ENCODE data around the gene FKBP14. TPM values are rescaled to one million over a fixed set of nuclear protein-coding genes. Genes with fewer than 3 reads are reported as not detected.
A peak's percentile ranks its signal among the peaks of the same experiment; 100 is the strongest.

The FKBP14 gene
- polyA plus RNA-seq, 2 of the 4 experiments (the other 2 are of a cell fraction), result 10.6 to 22.8 TPM

DNA sequence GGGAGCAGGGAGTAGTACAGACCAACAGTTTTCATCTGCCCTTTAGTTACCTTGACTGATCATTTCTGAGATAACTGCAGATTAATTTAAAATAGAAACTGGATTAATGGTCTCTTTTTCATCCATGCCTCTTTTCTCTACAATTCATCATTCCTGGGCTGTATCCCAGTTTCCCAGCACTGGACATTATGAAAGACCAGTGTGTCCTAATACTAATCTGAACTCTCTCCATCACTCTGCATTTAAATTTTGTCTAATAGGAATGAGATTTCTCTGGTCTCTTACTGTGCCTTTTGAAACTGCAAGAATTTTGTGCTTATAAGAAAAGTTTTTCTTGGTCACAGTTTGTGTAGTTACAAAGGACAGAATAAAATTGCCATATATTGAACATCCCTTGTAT is 14.4 kb upstream of the FKBP14 start:
- ChIA-PET CTCF (interaction anchor here (1.4 to 2.2 kb wide), 3 partner anchors 12 to 34 kb away, joined by 5 to 10 read pairs (median 8); no protein-coding TSS in a partner anchor), POLR2A (interaction anchor here (1.1 kb wide), 1 partner anchor 13 kb away, joined by 4 read pairs; the partner anchor contains the start of gene PLEKHA8)
- Histone ChIP-seq H3K4me1 (no peaks in the 10 kb centered on the region), H3K9me3 (no peaks in the 10 kb centered on the region), H3K4me3 (no peak overlapping the region), H3K4me2 (no peak overlapping the region), H3K27ac (no peak overlapping the region)
- ATAC-seq (no peak), DNase-seq (ENCODE audit: low read depth in 1 of 2, low spot score in 1 of 2) (no peak), FAIRE-seq (no peak)
- TF ChIP-seq RAD21 (conservative IDR thresholded peaks at IDR 0.05 in 1 of 2, IDR thresholded peaks at IDR 0.05 in 1 of 2) (no peak), ESRRA (IDR thresholded peaks at IDR 0.05; ENCODE audit: borderline replicate concordance, low read length) (no peak), CHD2 (IDR thresholded peaks at IDR 0.05; ENCODE audit: low read length, partially characterized antibody) (no peak), EHMT2 (IDR thresholded peaks at IDR 0.05; ENCODE audit: low read depth) (no peak), ZC3H11A (IDR thresholded peaks at IDR 0.05) (no peak), RFX5 (IDR thresholded peaks at IDR 0.05) (no peak), KDM1A (IDR thresholded peaks at IDR 0.05; ENCODE audit: low read depth) (no peak), SREBF2 (IDR thresholded peaks at IDR 0.05) (no peak), EP300 (IDR thresholded peaks at IDR 0.05) (no peak), MYC (IDR thresholded peaks at IDR 0.05; ENCODE audit: borderline replicate concordance, low read length) (no peak), HOXA7 (CRISPR knock-in tag; IDR thresholded peaks at IDR 0.05) (no peak), SMC3 (IDR thresholded peaks at IDR 0.05) (no peak), RNF2 (IDR thresholded peaks at IDR 0.05; ENCODE audit: borderline replicate concordance, low read depth) (no peak), NFE2L2 (conservative IDR thresholded peaks at IDR 0.05; ENCODE audit: low read length) (no peak), RCOR1 (IDR thresholded peaks at IDR 0.05; ENCODE audit: low read depth, low read length) (no peak)
- TF ChIP-seq, protein P1, sequence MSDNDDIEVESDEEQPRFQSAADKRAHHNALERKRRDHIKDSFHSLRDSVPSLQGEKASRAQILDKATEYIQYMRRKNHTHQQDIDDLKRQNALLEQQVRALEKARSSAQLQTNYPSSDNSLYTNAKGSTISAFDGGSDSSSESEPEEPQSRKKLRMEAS (IDR thresholded peaks at IDR 0.05), result no peak
- TF ChIP-seq, protein P2, sequence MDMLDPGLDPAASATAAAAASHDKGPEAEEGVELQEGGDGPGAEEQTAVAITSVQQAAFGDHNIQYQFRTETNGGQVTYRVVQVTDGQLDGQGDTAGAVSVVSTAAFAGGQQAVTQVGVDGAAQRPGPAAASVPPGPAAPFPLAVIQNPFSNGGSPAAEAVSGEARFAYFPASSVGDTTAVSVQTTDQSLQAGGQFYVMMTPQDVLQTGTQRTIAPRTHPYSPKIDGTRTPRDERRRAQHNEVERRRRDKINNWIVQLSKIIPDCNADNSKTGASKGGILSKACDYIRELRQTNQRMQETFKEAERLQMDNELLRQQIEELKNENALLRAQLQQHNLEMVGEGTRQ (IDR thresholded peaks at IDR 0.05), result no peak
- TF ChIP-seq, protein P3, sequence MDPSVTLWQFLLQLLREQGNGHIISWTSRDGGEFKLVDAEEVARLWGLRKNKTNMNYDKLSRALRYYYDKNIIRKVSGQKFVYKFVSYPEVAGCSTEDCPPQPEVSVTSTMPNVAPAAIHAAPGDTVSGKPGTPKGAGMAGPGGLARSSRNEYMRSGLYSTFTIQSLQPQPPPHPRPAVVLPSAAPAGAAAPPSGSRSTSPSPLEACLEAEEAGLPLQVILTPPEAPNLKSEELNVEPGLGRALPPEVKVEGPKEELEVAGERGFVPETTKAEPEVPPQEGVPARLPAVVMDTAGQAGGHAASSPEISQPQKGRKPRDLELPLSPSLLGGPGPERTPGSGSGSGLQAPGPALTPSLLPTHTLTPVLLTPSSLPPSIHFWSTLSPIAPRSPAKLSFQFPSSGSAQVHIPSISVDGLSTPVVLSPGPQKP (IDR thresholded peaks at IDR 0.05; ENCODE audit: low read depth, low read length), result no peak
- TF ChIP-seq, protein P4, sequence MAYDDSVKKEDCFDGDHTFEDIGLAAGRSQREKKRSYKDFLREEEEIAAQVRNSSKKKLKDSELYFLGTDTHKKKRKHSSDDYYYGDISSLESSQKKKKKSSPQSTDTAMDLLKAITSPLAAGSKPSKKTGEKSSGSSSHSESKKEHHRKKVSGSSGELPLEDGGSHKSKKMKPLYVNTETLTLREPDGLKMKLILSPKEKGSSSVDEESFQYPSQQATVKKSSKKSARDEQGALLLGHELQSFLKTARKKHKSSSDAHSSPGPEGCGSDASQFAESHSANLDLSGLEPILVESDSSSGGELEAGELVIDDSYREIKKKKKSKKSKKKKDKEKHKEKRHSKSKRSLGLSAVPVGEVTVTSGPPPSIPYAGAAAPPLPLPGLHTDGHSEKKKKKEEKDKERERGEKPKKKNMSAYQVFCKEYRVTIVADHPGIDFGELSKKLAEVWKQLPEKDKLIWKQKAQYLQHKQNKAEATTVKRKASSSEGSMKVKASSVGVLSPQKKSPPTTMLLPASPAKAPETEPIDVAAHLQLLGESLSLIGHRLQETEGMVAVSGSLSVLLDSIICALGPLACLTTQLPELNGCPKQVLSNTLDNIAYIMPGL (CRISPR knock-in tag; IDR thresholded peaks at IDR 0.05; ENCODE audit: borderline replicate concordance), result no peak

DNA sequence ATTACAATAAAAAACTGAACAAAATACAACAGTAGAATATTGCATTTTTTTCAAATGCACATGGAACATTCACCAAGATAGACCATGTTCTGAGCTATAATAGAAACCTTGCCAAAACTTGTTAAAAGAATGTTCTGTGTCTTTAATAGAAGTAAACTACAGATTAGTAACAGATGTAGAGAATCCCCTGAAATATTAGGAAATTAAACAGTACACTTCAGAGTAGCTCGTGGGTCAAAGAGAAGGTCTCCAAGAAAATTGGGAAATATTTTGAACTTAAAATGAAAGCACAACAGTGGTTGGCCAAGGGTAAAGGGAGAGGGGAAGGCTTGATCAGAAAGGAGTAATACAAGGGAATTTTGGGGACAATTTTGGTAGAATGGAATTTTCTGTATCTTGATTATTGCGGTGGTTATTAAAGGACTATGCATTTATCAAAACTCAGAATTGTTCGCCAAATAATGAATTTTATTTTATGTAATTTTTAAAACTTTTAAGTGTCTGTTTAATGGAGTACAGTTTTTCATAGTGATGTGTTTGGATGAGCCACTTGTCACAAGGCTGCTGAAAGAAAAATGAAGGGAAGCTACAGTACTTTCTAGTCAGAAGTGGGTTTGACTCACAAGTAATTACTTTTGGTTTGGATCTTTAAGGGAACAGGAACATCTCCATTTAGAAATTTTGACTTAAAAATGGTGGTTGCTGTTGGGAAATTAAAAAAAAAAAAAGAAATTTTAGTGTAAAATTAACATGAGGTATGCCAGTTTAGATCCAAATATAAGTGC is 11.9 kb upstream of the FKBP14 start:
- ChIA-PET POLR2A (no interaction called here), CTCF (interaction anchor here (1.4 kb wide), 1 partner anchor 25 kb away, joined by 4 read pairs; no protein-coding TSS in a partner anchor)
- no peak for DNase-seq (ENCODE audit: low read depth in 1 of 2, low spot score in 1 of 2)
- peak; percentile 39 for FAIRE-seq
- 85% methylated on average over 3 of the region's 3 CpGs for WGBS (ENCODE audit: missing lambda C conversion rate)
- TF ChIP-seq SMC3 (IDR thresholded peaks at IDR 0.05), result no peak
- TF ChIP-seq EHMT2 (IDR thresholded peaks at IDR 0.05; ENCODE audit: low read depth), result no peak
- no peak for TF ChIP-seq CBX8 (IDR thresholded peaks at IDR 0.05)
- no peak for TF ChIP-seq GATA3 (IDR thresholded peaks at IDR 0.05; ENCODE audit: borderline replicate concordance)
- TF ChIP-seq RNF2 (IDR thresholded peaks at IDR 0.05; ENCODE audit: borderline replicate concordance, low read depth), result no peak
- no peak for TF ChIP-seq KDM1A (IDR thresholded peaks at IDR 0.05; ENCODE audit: low read depth)
- TF ChIP-seq NFE2L2 (conservative IDR thresholded peaks at IDR 0.05; ENCODE audit: low read length), result no peak
- TF ChIP-seq FOXS1 (CRISPR knock-in tag; IDR thresholded peaks at IDR 0.05), result no peak
- no peak for ATAC-seq
- H3K4me1 ChIP-seq, result no peaks in the 10 kb centered on the region
- H3K4me2 ChIP-seq, result no peak overlapping the region
- H3K9me3 ChIP-seq, result no peaks in the 10 kb centered on the region
- H3K4me3 ChIP-seq, result no peak overlapping the region
- H3K27ac ChIP-seq, result no peak overlapping the region

Data from A549 (cell line).